ENCODE data around the gene COL4A2.

Gene COL4A2

DNA sequence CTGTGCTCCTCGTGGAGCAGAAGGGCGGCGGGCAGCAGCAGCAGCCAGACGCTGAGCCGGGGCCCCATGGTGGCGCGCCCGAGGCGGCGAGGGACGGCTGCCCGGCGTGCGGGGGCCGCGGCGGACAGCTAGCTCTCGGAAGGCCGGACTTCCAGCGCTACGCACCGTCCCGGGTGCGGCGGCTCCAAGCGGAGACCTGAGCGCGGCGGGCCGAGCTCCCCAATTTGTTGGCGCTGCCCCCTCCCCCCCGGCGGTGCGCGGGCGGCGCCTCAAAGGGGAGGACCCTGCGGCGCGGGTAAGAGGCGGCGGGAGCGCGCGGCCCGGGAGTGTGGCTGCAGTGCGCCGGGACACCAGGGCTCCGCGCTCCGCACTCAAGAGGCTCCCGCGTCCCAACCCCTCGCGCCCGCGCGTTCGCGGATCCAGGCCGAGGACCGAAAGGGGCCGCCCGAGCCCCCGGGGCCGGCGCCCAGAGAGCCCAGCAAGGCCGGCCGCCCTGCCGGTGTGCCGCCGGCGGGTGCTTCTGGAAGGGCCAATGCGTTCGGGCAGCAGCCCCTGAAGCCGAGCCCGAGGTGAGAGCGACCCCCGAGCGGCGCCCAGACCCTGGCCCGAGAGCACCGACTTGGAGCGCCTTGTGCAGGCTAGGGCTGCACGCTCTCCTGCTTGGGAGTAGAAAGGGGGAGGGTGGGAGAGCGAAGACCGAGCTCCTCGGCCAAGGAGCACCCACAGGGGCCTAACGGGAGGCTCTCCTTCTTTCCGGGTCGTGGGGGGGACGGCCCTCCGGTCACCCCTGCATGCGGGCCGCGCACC lies at the start of gene COL4A2, which contains the start of gene COL4A1:
Gene COL4A2, plus strand, starts transcription at position 325 of the 807 bp plus-strand sequence. CDS start 620 bp downstream, outside the sequence.
Gene COL4A1, minus strand, starts transcription at position 198 of the 807 bp plus-strand sequence. Its CDS starts 130 bp downstream, at position 68.
- no peak for DNase-seq

DNA sequence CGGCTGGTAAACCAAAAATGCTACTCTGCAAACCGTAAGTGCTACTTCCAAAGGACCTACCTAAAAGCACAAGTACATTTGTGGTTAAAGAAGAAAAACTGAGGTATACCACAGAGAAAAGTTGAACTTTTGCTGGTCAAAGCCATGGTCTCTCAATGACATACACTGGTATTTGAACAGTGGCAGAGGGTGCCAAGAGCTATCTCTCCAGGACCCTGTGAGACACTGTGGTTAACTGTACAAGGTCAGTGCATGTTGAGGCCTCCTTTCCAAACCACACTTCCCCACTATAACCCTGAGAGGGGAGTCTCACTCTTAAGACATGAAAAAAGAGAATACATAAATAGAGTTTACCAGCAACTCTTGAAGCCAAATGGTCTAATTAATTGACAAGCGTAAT lies 49.7 kb upstream of the COL4A2 start:
- DNase-seq, result no peak

GRCh38 chr13:110258876-110259631 lies 48.0 kb upstream of the COL4A2 start:
- no peak for DNase-seq

DNA sequence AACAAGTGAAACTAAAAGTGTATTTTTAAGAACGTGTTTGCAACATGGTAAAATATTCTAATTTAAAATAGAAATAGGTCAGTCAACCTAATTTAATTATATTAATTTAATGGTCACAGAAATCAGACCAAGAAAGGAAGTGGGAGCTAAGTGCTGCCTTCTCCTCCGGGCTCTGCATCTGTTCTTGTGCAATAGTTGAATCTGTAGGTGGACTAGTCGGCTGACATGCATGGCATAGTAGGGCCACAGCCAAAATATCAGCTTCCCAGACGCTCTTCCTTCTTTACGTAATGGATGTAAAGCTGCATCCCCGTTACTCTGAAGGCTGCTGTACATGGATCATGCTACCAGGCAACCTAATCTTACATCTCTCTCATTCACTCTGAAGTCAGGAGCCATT lies 47.4 kb upstream of the COL4A2 start:
- no peak for DNase-seq

- no peak for DNase-seq
Measured at GRCh38 chr13:110261166-110262081, 45.7 kb upstream of the COL4A2 start.

- no peak for DNase-seq
Measured at GRCh38 chr13:110262082-110262436, 45.0 kb upstream of the COL4A2 start.

DNA sequence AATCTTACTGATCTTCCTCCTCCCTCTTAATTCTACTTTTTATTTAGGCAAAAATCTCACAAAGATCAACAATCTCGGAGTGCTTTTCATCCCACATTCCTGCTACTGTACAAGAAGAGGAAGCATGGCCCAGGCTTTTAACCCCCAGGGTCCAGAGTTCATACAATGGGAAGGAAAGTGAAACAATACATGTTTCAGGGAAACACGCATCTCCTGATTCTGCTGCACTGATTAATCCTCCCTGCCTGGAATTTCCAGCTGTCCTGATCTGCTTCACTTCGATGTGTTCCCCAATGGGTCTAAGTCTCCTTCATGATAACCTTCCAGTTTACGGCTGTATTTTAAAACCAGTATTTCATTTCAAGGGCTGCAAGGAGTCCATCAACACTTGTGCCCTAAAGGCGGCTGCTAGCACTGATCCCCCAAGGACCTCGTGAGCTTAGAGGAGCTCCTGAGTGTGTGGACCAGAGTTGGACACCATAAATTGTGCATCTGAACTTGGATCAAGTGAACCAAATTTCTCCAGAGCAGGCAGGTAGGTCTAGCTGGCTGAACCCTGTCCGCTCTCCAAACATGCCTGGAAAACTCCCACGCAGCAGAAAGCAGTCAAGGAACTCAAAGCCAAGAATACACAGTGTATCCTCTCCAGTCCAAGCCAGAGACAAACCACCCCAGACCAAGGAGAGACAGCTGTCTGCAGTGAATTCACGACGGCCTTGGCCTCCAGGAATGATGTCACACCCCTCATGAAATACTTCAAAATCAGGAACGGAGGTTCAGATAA lies 44.4 kb upstream of the COL4A2 start:
- no peak for DNase-seq

DNA sequence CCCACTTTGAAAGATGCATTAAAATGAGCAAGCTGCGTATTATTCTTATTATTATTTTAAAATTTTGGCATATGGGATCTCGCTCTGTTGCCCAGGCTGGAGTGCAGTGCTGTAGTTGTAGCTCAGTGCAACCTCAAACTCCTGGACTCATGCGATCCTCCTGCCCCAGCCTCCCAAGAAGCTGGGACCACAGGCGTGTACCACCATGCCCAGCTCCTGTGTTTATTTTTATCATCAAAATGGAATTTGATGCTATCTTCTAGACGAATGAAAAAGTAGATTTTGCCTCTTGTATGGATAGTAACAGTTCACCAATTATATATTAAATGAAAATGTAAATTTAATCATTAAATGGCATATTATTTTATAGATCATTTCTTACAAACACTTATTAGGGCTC lies 43.7 kb upstream of the COL4A2 start:
- no peak for DNase-seq

DNA sequence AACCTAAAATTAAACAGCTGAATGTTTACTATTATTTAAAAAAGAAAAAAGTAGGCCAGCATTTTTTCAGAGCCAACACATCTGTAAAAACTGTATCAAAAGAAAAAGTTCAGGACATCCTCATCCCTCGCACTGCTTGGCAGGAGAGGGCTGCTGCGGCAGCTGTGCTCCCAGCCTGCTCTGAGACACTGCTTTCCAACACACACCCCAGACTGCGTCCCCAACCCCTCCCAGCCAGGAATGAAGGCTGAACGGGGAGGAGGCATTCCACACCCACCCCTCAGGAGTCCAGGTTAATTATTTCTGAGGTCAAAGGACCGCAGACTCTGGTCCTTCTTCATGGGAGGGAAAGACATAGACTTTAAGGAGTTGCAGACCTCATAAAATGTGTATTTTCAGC lies 43.2 kb upstream of the COL4A2 start:
- no peak for DNase-seq

- DNase-seq, result no peak
Measured at GRCh38 chr13:110264685-110265275, 42.3 kb upstream of the COL4A2 start.

DNA sequence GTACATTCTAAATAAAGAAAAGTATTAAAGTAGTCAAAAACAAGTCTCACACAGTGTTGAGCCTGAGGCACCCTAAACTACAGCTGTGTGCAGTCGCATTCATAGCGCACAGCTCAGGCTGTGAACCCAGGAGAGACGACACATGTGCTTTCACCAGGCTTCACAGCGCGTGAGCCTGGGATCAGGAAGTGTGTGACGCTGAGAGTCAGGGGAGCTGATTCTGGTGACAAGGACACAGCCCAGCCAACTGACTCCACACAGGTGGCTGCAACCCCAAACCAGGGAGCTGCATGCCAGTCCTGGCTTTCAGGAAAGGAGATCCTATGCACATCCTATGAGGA lies 41.8 kb upstream of the COL4A2 start:
- DNase-seq, result no peak

GRCh38 chr13:110265682-110266430 lies 41.2 kb upstream of the COL4A2 start:
- no peak for DNase-seq

- DNase-seq, result no peak
Measured at GRCh38 chr13:110266431-110266809, 40.7 kb upstream of the COL4A2 start.

- DNase-seq, result no peak
Measured at GRCh38 chr13:110266983-110267382, 40.1 kb upstream of the COL4A2 start.

DNA sequence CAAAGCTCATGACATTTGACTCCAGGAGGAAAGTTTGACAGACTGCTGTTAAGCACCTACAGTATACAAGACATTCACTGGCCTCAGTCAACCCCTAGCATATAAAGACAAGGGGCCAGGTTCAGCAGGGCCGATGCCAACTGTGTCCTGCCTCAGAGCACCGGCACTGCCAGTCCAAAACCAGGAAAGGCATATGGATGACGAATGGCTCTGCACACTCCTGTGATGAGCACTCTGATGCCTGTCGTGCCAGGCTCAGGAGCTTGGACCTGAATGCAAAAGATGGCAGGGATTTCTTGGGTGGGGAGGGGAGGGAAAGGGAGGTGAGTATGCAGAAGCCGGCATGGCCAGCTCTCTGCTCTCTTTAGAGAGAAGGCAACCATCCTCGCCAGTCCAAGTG lies 39.0 kb upstream of the COL4A2 start:
- DNase-seq, result no peak

DNA sequence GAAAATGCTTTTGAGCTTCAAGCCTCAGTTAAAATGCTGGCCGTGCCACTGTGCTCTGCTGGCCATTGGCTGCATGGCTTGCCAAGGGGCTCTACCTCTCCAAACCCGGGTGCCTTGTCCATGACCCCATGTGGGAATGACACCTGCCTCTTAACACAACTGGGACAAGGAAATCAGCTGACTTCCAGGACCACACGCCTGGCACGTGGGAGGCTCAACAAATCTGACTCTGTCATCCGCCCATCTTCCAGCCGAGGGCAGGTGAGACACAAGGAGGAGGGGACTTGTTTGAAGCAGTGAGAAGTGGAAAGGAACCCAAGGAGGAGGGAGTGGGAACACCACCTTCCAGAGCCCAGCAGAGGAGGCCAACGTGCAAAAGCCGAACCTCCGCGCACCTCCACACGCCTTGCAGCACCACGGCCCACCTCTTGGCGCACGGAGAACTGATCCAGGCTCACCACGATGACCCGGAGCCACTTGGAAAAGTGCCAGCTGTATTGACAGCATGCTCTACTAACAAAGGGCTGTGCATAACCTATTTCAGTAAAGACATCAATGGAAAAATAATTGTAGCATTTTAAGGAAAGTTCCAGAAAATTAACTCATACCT lies 38.4 kb upstream of the COL4A2 start:
- DNase-seq, result no peak

- no peak for DNase-seq
Measured at GRCh38 chr13:110269509-110270185, 37.4 kb upstream of the COL4A2 start.

DNA sequence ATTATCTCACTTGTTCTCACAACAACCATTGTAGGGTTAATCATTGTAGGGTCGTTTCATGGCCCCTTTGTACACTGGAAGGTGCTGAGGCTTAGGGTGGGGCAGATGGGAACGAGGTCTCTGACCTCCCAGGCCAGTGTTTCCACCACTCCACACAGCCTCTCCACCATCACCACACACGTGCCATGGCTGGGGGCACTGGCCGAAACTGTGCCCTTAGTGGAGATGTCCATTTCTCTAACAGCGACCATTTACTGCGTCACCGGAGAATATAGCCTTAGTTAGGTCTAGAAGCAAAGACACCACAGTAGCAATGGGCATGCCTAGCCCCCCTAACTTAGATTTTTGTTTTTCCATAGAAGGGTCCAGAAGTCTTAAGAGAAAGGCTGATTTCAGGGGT lies 36.6 kb upstream of the COL4A2 start:
- no peak for DNase-seq

DNA sequence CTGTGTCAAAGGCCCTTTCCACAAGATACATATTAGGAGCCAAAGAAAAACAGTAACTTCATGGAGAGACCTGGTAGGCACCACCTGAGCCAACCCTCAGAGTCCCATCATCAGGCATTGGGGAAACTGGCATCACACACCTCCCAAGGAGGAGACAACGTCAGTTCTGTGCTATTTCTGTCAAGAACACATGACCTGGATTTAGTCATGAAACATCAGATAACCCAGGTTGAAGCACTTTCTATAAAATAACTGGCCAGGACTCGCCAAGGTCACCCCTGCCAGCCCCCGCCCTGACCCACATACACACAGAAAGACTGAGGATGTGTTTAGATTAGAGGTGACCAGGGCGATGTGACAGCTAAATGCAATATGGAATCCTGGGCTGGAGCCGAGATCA lies 35.8 kb upstream of the COL4A2 start:
- no peak for DNase-seq

DNA sequence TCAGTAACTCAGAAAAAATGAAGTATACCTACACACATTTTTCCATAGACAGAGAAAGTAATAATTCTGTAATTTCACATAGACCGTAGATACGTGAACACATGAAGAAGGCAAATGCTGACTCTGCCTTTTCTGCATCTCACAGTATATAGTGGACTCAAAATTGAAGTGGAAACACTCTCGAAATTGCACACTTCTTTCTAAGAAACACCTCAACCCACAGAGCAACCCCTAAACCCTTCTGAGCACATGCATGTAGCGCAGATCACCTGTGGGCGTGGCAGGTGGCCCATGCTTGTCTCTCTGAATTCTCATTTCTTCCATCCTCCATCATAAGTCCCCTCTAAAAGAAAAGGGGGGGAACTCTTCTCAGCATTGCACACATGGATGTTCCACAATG lies 34.9 kb upstream of the COL4A2 start:
- DNase-seq, result no peak

Measured in activated CD4-positive, CD25-positive, alpha-beta regulatory T cell treated with anti-CD3 and anti-CD28 coated beads, Interleukin-2, amount 50 U/mL, for 72 hours (primary cell).